NOMO-1 (cell line): Measurements from ENCODE around the gene NKPD1.

Experiments used
- DNase-seq, 2 experiments: peaks; one replicate each; lab custom pipeline; 2025; ENCODE audit not compliant: unreplicated experiment in 2 of 2; lab: John Stamatoyannopoulos, UW

Gene NKPD1

GRCh38 chr19:45156751-45157150 is 4.0 kb downstream of the NKPD1 start:
- no peak for DNase-seq

- DNase-seq = no peak
Measured at GRCh38 chr19:45156011-45156630, 4.7 kb downstream of the NKPD1 start.

GRCh38 chr19:45154064-45154827 is 6.5 kb downstream of the NKPD1 start:
- DNase-seq = no peak

- peak in 1 of 2 experiments; percentile 16 for DNase-seq
Measured at GRCh38 chr19:45153339-45154063, 7.3 kb downstream of the NKPD1 start.

- no peak for DNase-seq
Measured at GRCh38 chr19:45152504-45153338, 8.1 kb downstream of the NKPD1 start.

- no peak for DNase-seq
Measured at GRCh38 chr19:45151821-45152503, 8.8 kb downstream of the NKPD1 start.

- no peak for DNase-seq
Measured at GRCh38 chr19:45151320-45151719, 9.5 kb downstream of the NKPD1 start.

- no peak for DNase-seq
Measured at GRCh38 chr19:45150751-45151281, 10.0 kb downstream of the NKPD1 start.

GRCh38 chr19:45150180-45150579 is 10.6 kb downstream of the NKPD1 start:
- no peak for DNase-seq

- no peak for DNase-seq
Measured at GRCh38 chr19:45149129-45149528, 11.7 kb downstream of the NKPD1 start.

- DNase-seq = no peak
Measured at GRCh38 chr19:45147835-45148676, 12.7 kb downstream of the NKPD1 start.

GRCh38 chr19:45146741-45147205 is 14.0 kb downstream of the NKPD1 start:
- no peak for DNase-seq

GRCh38 chr19:45146251-45146650 is 14.5 kb downstream of the NKPD1 start:
- DNase-seq = no peak

- DNase-seq = no peak
Measured at GRCh38 chr19:45145270-45146189, 15.3 kb downstream of the NKPD1 start.

GRCh38 chr19:45144431-45145269 is 16.1 kb downstream of the NKPD1 start:
- DNase-seq = no peak

- no peak for DNase-seq
Measured at GRCh38 chr19:45142726-45143110, 18.1 kb downstream of the NKPD1 start.
